K562 (cell line): ENCODE data around the gene RASSF1. TPM values are rescaled to one million over a fixed set of nuclear protein-coding genes. Genes with fewer than 3 reads are reported as not detected.

Source experiments
- ARID1B ChIP-seq: fragments of 450-650 bp; IDR thresholded peaks from 2 replicates; pipeline ENCODE4 v1.6.1; 2016; ENCODE audit warnings: antibody characterized with exemption, mild to moderate bottlenecking, inconsistent platforms
- ATF3 ChIP-seq, 2 experiments: fragments of 450-650 bp in 1 of 2; sonication (generic) in 1 of 2; formaldehyde crosslinking in 1 of 2; IDR thresholded peaks in 1 of 2; conservative IDR thresholded peaks in 1 of 2; 2 replicates each; pipeline versions ENCODE4 v1.6.1 to v1.8.1; 2016 to 2023; ENCODE audit warnings: mild to moderate bottlenecking in 2 of 2, moderate library complexity in 2 of 2, inconsistent platforms in 1 of 2, missing genetic modification reagents in 1 of 2
- CCNT2 ChIP-seq: IDR thresholded peaks from 2 replicates; pipeline ENCODE4 v1.6.1; 2011; ENCODE audit warnings: borderline replicate concordance, low read depth, mild to moderate bottlenecking, moderate library complexity, mixed read lengths, low read length; ENCODE audit not compliant: insufficient read length; ENCODE audit errors: extremely low read depth
- EP300 ChIP-seq: IDR thresholded peaks from 2 replicates; pipeline ENCODE4 v1.6.1; 2012; ENCODE audit warnings: low read length, improper control_type of control experiment
- L3MBTL2 ChIP-seq: fragments of 450-650 bp; IDR thresholded peaks from 2 replicates; pipeline ENCODE4 v1.6.1; 2016; ENCODE audit warnings: mild to moderate bottlenecking, moderate library complexity
- NONO ChIP-seq, 2 experiments: fragments of 200-400 bp in 1 of 2; fragments of 450-650 bp in 1 of 2; formaldehyde crosslinking in 1 of 2; IDR thresholded peaks; 2 replicates each; pipeline ENCODE4 v1.6.1; 2017; ENCODE audit warnings: low read depth in 2 of 2, mild to moderate bottlenecking in 2 of 2, moderate library complexity in 2 of 2, low read length in 1 of 2
- PHF8 ChIP-seq: fragments of 200-600 bp; sonication (generic); IDR thresholded peaks from 2 replicates; pipeline ENCODE4 v1.6.1; 2012; ENCODE audit warnings: mixed run types, mild to moderate bottlenecking, inconsistent platforms, low read length, moderate library complexity, borderline replicate concordance
- POLR2G ChIP-seq: fragments of 200-400 bp; formaldehyde crosslinking; IDR thresholded peaks from 2 replicates; pipeline ENCODE4 v1.6.1; 2017; ENCODE audit warnings: low read depth, mild to moderate bottlenecking, antibody characterized with exemption, low read length, moderate library complexity
- PRMT5 ChIP-seq: sonication (generic); formaldehyde crosslinking; IDR thresholded peaks from 2 replicates; pipeline ENCODE4 v1.5.0; 2020; ENCODE audit warnings: missing genetic modification reagents
- RB1 ChIP-seq: fragments of 450-650 bp; IDR thresholded peaks from 2 replicates; pipeline ENCODE4 v1.6.1; 2017; ENCODE audit warnings: low read depth, mild to moderate bottlenecking
- SAP30 ChIP-seq: fragments of 200-600 bp; sonication (generic); IDR thresholded peaks from 2 replicates; pipeline ENCODE4 v1.6.1; 2012; ENCODE audit warnings: borderline replicate concordance, low read depth, mild to moderate bottlenecking, moderate library complexity, low read length, control low read depth, inconsistent platforms; ENCODE audit not compliant: insufficient read depth, poor library complexity, severe bottlenecking
- ZNF133 ChIP-seq: fragments of 250-450 bp; sonication (Bioruptor Pico); IDR thresholded peaks from 2 replicates; pipeline ENCODE4 v1.4.0; 2020; ENCODE audit warnings: mild to moderate bottlenecking
- ZNF184 ChIP-seq: sonication (generic); formaldehyde crosslinking; IDR thresholded peaks from 2 replicates; pipeline ENCODE4 v1.5.0; 2020; ENCODE audit warnings: missing genetic modification reagents
- ZNF212 ChIP-seq: fragments of 450-650 bp; formaldehyde crosslinking; IDR thresholded peaks from 2 replicates; pipeline ENCODE4 v1.4.0; 2020; ENCODE audit warnings: mild to moderate bottlenecking
- ZSCAN29 ChIP-seq: fragments of 450-650 bp; IDR thresholded peaks from 2 replicates; pipeline ENCODE4 v1.6.1; 2017
- polyA plus RNA-seq, 8 experiments: library from polyadenylated mRNA; depleted of rRNA in 4 of 8; stranded (reverse) in 5 of 8; unstranded in 3 of 8; fragments of >200 nt; fragmentation: Nextera tagmentation in 2 of 8; fragmentation: Illumina TruSeq in 1 of 8; extraction: Ambion mirVana in 2 of 8; extraction: Trizol in 1 of 8; gene quantifications; 2 replicates each; pipeline versions ENCODE4 v1.2.1 to v1.2.3, GENCODE V29; 2011 to 2014; ENCODE audit warnings: inconsistent platforms in 1 of 8, missing spikeins in 1 of 8
- total RNA-seq, 7 experiments: library from RNA; depleted of rRNA in 6 of 7; stranded (reverse); fragments of >200 nt in 6 of 7; fragmentation: Illumina TruSeq in 2 of 7; extraction: Trizol in 2 of 7; gene quantifications; 2 replicates each; pipeline versions ENCODE4 v1.2.1 to v1.2.3, GENCODE V29; 2011 to 2021; ENCODE audit warnings: low replicate concordance in 1 of 7
- TF ChIP-seq, protein P1 (sequence below): sonication (generic); formaldehyde crosslinking; IDR thresholded peaks from 2 replicates; pipeline ENCODE4 v1.8.0; 2022; ENCODE audit warnings: mild to moderate bottlenecking, missing genetic modification reagents
- TF ChIP-seq, protein P2 (sequence below), 3 experiments: fragments of 200-800 bp in 1 of 3; sonication (Bioruptor generic) in 1 of 3; sonication (generic) in 1 of 3; formaldehyde crosslinking in 1 of 3; IDR thresholded peaks; 2 replicates each; pipeline versions ENCODE4 v1.6.1 to v1.8.0; 2016 to 2022; ENCODE audit warnings: mild to moderate bottlenecking in 2 of 3, missing compliant biosample characterization in 2 of 3, missing genetic modification characterization in 2 of 3, missing genetic modification reagents in 1 of 3
- TF ChIP-seq, protein P3 (sequence below), 2 experiments: fragments of 450-650 bp in 1 of 2; IDR thresholded peaks; 2 replicates each; pipeline ENCODE4 v1.6.1; 2011 to 2017; ENCODE audit warnings: low read depth in 2 of 2, antibody characterized with exemption in 1 of 2, borderline replicate concordance in 1 of 2, low read length in 1 of 2, mild to moderate bottlenecking in 1 of 2, mixed read lengths in 1 of 2; ENCODE audit not compliant: control insufficient read depth in 1 of 2

The RASSF1 gene
- total and polyA plus RNA-seq, 9 of the 15 experiments (the other 6 are each of a cell fraction or from before 2014, with no cell fraction given), result 3.6 to 57.1 (median 24.6) TPM

DNA sequence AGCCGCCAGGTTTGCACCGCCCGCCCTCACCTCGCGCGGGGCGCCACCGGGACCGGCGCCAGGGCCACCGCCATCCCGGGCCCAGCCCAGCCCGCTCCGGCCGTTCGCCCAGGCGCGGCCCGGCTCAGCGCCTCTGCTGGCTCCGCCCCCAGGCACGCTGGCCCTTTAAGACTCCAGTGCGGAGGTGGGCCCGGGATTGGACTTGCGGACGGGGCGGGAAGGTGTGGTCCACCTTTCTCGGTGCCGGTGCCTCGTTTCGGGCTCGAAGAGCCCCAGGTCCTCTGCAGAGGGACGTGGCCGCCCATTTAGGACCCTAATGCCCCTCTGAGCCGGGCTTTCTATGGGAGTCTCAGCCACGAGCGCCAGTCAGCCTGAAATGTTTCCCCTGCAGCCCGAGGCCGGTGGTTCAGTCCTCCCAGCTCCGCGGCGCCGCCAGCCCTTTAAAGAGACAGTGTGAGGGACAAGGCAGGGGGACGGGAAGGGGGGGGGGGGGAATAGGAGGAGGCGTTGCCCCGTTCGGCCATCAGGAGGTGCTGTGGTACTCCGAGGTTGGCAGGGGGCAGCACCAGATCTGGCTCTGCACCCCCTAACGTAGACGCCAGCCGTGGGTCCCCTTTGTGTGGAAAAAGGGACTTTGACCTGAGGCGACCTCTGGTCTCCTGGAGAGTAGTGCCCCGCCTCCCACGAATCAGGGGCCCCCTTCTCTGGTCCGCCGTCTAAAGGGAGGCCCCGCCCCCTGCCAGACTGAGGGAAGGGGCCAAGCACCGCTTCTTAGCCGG is 19.1 kb downstream of the RASSF1 start (continued):
- TF ChIP-seq ZNF212 (no peak), L3MBTL2 (0 out of 2 replicates have a peak, but pooled peaks have one; percentile 43), SAP30 (peak; percentile 77), ZSCAN29 (no peak), ATF3 (IDR thresholded peaks at IDR 0.05) (peak; percentile 37; the same call in 1 of the 2 replicates), ATF3 (CRISPR knock-in tag; conservative IDR thresholded peaks at IDR 0.05) (no peak), ARID1B (no peak; the same call in 1 of the 2 replicates), ZNF184 (CRISPR knock-in tag) (no peak), RB1 (peak; percentile 48; the same call in 1 of the 2 replicates), ZNF133 (CRISPR knock-in tag) (no peak), PHF8 (peak; percentile 66; the same call in 1 of the 2 replicates), PRMT5 (CRISPR knock-in tag) (no peak), NONO (IDR thresholded peaks at IDR 0.05; ENCODE audit: low read depth in 2 of 2, low read length in 1 of 2) (peak in 1 of 2 experiments; percentile 99; a peak in 2 of 4 replicates), EP300 (0 out of 2 replicates have a peak, but pooled peaks have one; percentile 24), CCNT2 (peak; percentile 74), POLR2G (peak; percentile 78)
- TF ChIP-seq, protein P1, sequence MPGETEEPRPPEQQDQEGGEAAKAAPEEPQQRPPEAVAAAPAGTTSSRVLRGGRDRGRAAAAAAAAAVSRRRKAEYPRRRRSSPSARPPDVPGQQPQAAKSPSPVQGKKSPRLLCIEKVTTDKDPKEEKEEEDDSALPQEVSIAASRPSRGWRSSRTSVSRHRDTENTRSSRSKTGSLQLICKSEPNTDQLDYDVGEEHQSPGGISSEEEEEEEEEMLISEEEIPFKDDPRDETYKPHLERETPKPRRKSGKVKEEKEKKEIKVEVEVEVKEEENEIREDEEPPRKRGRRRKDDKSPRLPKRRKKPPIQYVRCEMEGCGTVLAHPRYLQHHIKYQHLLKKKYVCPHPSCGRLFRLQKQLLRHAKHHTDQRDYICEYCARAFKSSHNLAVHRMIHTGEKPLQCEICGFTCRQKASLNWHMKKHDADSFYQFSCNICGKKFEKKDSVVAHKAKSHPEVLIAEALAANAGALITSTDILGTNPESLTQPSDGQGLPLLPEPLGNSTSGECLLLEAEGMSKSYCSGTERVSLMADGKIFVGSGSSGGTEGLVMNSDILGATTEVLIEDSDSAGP, result peak; percentile 97
- TF ChIP-seq, protein P2, sequence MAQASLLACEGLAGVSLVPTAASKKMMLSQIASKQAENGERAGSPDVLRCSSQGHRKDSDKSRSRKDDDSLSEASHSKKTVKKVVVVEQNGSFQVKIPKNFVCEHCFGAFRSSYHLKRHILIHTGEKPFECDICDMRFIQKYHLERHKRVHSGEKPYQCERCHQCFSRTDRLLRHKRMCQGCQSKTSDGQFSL (CRISPR knock-in tag; IDR thresholded peaks at IDR 0.05), result peak; percentile 91
- TF ChIP-seq, protein P2 (tag; IDR thresholded peaks at IDR 0.05), result peak in 1 of 2 experiments; percentile 92; a peak in 2 of 4 replicates
- TF ChIP-seq, protein P3, sequence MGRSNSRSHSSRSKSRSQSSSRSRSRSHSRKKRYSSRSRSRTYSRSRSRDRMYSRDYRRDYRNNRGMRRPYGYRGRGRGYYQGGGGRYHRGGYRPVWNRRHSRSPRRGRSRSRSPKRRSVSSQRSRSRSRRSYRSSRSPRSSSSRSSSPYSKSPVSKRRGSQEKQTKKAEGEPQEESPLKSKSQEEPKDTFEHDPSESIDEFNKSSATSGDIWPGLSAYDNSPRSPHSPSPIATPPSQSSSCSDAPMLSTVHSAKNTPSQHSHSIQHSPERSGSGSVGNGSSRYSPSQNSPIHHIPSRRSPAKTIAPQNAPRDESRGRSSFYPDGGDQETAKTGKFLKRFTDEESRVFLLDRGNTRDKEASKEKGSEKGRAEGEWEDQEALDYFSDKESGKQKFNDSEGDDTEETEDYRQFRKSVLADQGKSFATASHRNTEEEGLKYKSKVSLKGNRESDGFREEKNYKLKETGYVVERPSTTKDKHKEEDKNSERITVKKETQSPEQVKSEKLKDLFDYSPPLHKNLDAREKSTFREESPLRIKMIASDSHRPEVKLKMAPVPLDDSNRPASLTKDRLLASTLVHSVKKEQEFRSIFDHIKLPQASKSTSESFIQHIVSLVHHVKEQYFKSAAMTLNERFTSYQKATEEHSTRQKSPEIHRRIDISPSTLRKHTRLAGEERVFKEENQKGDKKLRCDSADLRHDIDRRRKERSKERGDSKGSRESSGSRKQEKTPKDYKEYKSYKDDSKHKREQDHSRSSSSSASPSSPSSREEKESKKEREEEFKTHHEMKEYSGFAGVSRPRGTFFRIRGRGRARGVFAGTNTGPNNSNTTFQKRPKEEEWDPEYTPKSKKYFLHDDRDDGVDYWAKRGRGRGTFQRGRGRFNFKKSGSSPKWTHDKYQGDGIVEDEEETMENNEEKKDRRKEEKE (IDR thresholded peaks at IDR 0.05; ENCODE audit: borderline replicate concordance in 1 of 2, control insufficient read depth in 1 of 2, low read depth in 2 of 2, low read length in 1 of 2), result peak in 1 of 2 experiments; percentile 96; a peak in 2 of 4 replicates
